Activated naive CD4-positive, alpha-beta T cell treated with anti-CD3 and anti-CD28 coated beads, Interleukin-2, amount 50 U/mL, for 24 hours (primary cell): ENCODE data around the gene ELAVL3.

ENCODE experiments used
- H3K27ac Mint-ChIP-seq: one replicate; pipeline ENCODE4 v1.8.0; 2021; ENCODE audit warnings: mild to moderate bottlenecking, mixed read lengths
- H3K27me3 Mint-ChIP-seq: one replicate; pipeline ENCODE4 v1.8.0; 2021; ENCODE audit warnings: mixed read lengths
- H3K36me3 Mint-ChIP-seq: one replicate; pipeline ENCODE4 v1.8.0; 2021; ENCODE audit warnings: mixed read lengths
- H3K4me1 Mint-ChIP-seq: one replicate; pipeline ENCODE4 v1.8.0; 2021; ENCODE audit warnings: mixed read lengths
- H3K4me3 Mint-ChIP-seq: one replicate; pipeline ENCODE4 v1.8.0; 2021; ENCODE audit warnings: mild to moderate bottlenecking, mixed read lengths
- H3K9me3 Mint-ChIP-seq: one replicate; pipeline ENCODE4 v1.8.0; 2021; ENCODE audit warnings: mixed read lengths

ELAVL3 gene

GRCh38 chr19:11480715-11481533 lies at the start of gene ELAVL3:
Gene ELAVL3 (minus strand): TSS chr19:11481046. CDS start chr19:11480608, 438 bp downstream.
- Mint-ChIP-seq H3K27ac (no peak within 1 kb of the TSS), H3K4me3 (peak within 1 kb of the TSS; percentile 76), H3K9me3 (no peaks in the 10 kb centered on the region), H3K4me1 (peaks cover 18% of the 10 kb centered on the region), H3K36me3 (peaks cover 7% of the 10 kb centered on the region), H3K27me3 (peaks cover 20% of the 10 kb centered on the region)

DNA sequence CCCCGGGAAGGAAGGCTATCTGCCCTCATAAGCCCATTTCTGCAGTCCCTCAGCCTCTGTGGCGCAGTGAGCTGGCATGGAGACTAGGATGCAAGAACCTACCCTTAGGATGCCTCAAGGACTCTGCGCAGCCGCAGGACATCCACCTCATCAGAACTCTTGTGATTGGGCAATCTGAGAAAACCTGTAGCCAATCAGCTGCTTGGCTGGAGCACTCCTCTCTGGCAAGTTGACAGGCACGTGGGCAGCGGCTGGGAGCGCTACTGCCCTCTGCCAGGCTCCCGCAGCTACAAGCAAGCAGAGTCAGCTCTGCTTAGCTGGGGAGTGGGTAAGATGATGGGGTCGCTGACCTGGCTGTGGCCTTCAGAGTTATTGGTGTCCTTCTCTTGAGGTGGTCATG lies 49.6 kb upstream of the ELAVL3 start:
- Mint-ChIP-seq H3K27ac (no peak overlapping the region), H3K4me3 (no peak overlapping the region), H3K9me3 (no peaks in the 10 kb centered on the region), H3K36me3 (peaks cover 2% of the 10 kb centered on the region), H3K27me3 (no peaks in the 10 kb centered on the region), H3K4me1 (peaks cover 35% of the 10 kb centered on the region)

- Mint-ChIP-seq H3K9me3 (no peaks in the 10 kb centered on the region), H3K4me3 (peak within 1 kb of the TSS; percentile 96), H3K4me1 (peaks cover 28% of the 10 kb centered on the region), H3K27me3 (no peaks in the 10 kb centered on the region), H3K36me3 (peaks cover 2% of the 10 kb centered on the region), H3K27ac (peak within 1 kb of the TSS; percentile 93)
These were observed 47.9 kb upstream of the ELAVL3 start, which contains the start of gene ECSIT for GRCh38 chr19:11528551-11529341. Gene ECSIT (minus strand): TSS chr19:11529134. CDS start chr19:11519170, 9,964 bp downstream.

DNA sequence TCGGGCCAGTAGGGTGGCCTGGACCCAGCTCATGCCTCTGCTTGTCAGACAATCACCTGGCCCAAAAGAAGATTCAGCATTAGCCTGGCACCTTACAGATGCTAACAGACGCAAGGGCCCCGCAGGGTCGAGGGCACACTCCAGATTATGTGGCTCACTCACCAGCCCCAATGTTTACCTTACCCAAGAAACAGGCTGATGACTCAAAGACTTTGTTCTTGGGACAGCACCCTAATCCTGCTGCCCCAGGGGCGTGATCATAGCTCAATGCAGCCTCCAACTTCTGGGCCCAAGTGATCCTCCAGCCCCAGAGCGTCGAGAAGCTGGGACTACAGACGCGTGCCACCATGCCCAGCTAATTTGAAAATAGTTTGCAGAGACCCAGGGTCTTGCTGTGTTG lies 38.3 kb upstream of the ELAVL3 start:
- no peak overlapping the region for H3K27ac Mint-ChIP-seq
- H3K36me3 Mint-ChIP-seq: peaks cover 7% of the 10 kb centered on the region
- H3K27me3 Mint-ChIP-seq: no peaks in the 10 kb centered on the region
- no peak overlapping the region for H3K4me3 Mint-ChIP-seq
- peaks cover 8% of the 10 kb centered on the region for H3K4me1 Mint-ChIP-seq
- H3K9me3 Mint-ChIP-seq: no peaks in the 10 kb centered on the region

- Mint-ChIP-seq H3K4me1 (no peaks in the 10 kb centered on the region), H3K27me3 (no peaks in the 10 kb centered on the region), H3K27ac (no peak overlapping the region), H3K4me3 (no peak overlapping the region), H3K36me3 (peaks cover 6% of the 10 kb centered on the region), H3K9me3 (no peaks in the 10 kb centered on the region)
These were observed 33.1 kb upstream of the ELAVL3 start for GRCh38 chr19:11513946-11514345.

DNA sequence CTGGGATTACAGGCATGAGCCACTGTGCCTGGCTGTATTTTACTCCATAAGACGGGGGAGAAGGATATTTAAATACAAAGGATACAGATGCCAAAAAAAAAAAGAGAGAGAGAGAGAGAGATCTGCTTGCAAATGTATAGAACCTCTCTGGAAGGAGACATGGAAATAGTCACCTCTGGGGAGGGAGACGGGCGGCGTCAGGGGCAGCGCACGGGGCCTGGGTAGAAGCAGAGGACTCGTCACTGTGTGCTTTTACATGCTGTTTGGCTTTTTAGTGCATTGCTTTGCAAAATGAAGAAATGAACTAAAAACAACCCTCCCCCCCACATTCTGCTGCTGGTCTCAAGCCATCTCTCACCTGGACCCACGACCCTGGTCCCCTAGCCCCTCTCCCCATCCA lies 29.6 kb upstream of the ELAVL3 start:
- H3K36me3 Mint-ChIP-seq: peaks cover 6% of the 10 kb centered on the region
- H3K4me3 Mint-ChIP-seq: no peak overlapping the region
- no peak overlapping the region for H3K27ac Mint-ChIP-seq
- H3K27me3 Mint-ChIP-seq: no peaks in the 10 kb centered on the region
- peaks cover 7% of the 10 kb centered on the region for H3K4me1 Mint-ChIP-seq
- no peaks in the 10 kb centered on the region for H3K9me3 Mint-ChIP-seq

DNA sequence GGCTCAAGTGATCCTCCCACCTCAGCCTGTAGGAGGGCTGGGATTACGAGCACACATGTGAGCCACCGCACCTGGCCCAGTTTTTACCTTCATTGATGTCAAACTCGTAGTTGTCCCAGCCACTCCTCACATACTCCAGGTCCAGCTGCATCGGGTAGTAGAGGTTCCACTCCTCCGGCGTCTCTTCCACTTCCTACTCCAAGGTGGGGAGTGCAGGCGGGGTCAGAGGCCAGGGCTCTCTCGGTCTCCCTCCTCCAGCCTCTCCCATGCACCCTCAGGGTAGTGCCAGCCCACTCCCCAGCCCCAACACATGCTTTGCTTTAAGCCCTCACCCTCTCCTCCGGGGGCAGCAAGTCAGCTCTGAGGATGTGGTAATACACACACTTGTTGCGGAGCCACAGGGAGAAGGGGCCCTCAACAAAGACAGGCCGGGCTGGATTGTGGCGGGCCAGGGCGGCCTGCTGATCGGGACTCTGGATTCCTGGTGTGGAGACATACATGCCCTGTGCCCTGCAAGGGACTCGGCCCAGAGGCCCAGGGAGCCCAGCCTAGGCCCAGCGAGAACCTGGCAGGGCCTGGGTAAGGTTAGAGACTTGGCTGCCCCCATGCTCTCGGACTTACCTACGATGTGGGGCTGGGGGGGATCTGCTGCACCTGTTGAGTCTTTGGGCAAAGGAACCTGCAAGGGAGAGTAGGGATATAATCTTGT lies 26.7 kb upstream of the ELAVL3 start:
- peaks cover 2% of the 10 kb centered on the region for H3K36me3 Mint-ChIP-seq
- no peak overlapping the region for H3K27ac Mint-ChIP-seq
- no peaks in the 10 kb centered on the region for H3K9me3 Mint-ChIP-seq
- peaks cover 14% of the 10 kb centered on the region for H3K4me1 Mint-ChIP-seq
- H3K27me3 Mint-ChIP-seq: no peaks in the 10 kb centered on the region
- H3K4me3 Mint-ChIP-seq: peak overlapping the region; percentile 33

DNA sequence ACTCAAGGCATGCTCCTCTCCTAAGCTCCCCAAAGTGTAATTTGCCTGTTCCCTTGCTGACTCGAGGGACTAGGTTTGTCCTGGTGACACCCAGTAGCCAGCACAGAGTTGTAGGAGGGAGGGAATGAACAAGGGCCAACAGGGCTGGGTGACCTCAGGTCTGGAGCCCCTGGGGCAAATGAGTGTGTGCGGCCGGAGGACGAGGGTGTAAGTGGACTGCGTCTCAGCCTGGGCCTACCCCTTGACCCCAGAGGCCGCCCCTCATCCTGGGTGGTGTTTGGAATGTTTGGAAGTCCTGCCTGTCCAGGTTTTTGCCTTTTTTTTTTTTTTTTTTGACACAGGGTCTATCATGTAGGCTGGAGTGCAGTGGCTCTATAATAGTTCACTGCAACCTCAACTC lies 26.1 kb upstream of the ELAVL3 start:
- peak overlapping the region; percentile 60 for H3K4me3 Mint-ChIP-seq
- no peaks in the 10 kb centered on the region for H3K27me3 Mint-ChIP-seq
- peaks cover 2% of the 10 kb centered on the region for H3K36me3 Mint-ChIP-seq
- no peaks in the 10 kb centered on the region for H3K9me3 Mint-ChIP-seq
- H3K27ac Mint-ChIP-seq: peak overlapping the region; percentile 55
- peaks cover 14% of the 10 kb centered on the region for H3K4me1 Mint-ChIP-seq

- Mint-ChIP-seq H3K36me3 (no peaks in the 10 kb centered on the region), H3K27me3 (no peaks in the 10 kb centered on the region), H3K4me1 (peaks cover 14% of the 10 kb centered on the region), H3K4me3 (peak overlapping the region; percentile 83), H3K27ac (peak overlapping the region; percentile 80), H3K9me3 (no peaks in the 10 kb centered on the region)
These were observed 25.3 kb upstream of the ELAVL3 start for GRCh38 chr19:11506101-11506555.

DNA sequence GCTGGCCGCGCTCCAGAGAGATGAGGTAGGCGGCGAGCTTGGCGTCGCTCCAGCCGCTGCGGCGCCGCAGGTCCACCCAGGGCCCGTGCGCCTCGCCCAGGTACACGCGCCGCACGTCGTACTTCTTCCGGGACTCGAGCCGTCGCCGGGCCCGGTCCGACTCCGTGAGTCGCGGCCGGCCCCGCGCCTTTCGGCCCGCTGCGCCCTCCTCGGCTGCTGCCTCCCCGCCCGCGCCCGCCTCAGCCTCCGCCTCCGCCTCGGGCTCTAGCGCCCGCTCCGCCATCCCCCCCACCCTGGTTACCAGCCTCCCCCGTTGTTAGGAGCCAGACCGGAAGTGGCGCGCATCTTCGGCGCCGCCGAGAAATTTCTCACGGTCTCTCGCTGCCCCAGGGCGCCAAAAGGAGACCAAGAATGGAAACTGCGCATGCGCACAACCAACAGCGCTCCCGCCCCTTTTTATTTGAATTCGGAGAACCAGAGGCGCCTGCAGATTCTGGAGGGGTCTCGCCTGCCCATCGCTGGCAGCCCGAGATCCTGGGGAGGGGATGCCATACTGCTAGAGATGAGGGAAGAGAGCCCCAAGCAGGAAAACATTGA lies 24.8 kb upstream of the ELAVL3 start, which contains the start of gene ZNF653:
TSS of gene ZNF653 (minus strand) at position 336 of the 597 bp plus-strand sequence. CDS start at position 283, 53 bp downstream.
- Mint-ChIP-seq H3K36me3 (no peaks in the 10 kb centered on the region), H3K27me3 (no peaks in the 10 kb centered on the region), H3K4me3 (peak within 1 kb of the TSS; percentile 86), H3K27ac (peak within 1 kb of the TSS; percentile 84), H3K9me3 (no peaks in the 10 kb centered on the region), H3K4me1 (peaks cover 14% of the 10 kb centered on the region)

GRCh38 chr19:11505032-11505503 lies 24.2 kb upstream of the ELAVL3 start:
- no peaks in the 10 kb centered on the region for H3K27me3 Mint-ChIP-seq
- H3K9me3 Mint-ChIP-seq: no peaks in the 10 kb centered on the region
- no peaks in the 10 kb centered on the region for H3K36me3 Mint-ChIP-seq
- peak overlapping the region; percentile 82 for H3K27ac Mint-ChIP-seq
- peak overlapping the region; percentile 86 for H3K4me3 Mint-ChIP-seq
- H3K4me1 Mint-ChIP-seq: peaks cover 14% of the 10 kb centered on the region

GRCh38 chr19:11504502-11505031 lies 23.7 kb upstream of the ELAVL3 start:
- Mint-ChIP-seq H3K9me3 (no peaks in the 10 kb centered on the region), H3K4me3 (peak overlapping the region; percentile 86), H3K36me3 (no peaks in the 10 kb centered on the region), H3K4me1 (peaks cover 14% of the 10 kb centered on the region), H3K27me3 (no peaks in the 10 kb centered on the region), H3K27ac (peak overlapping the region; percentile 82)

GRCh38 chr19:11499890-11500420 lies 19.1 kb upstream of the ELAVL3 start:
- Mint-ChIP-seq H3K4me3 (no peak overlapping the region), H3K27me3 (no peaks in the 10 kb centered on the region), H3K9me3 (no peaks in the 10 kb centered on the region), H3K27ac (no peak overlapping the region), H3K36me3 (peaks cover 5% of the 10 kb centered on the region), H3K4me1 (peaks cover 6% of the 10 kb centered on the region)

GRCh38 chr19:11499220-11499726 lies 18.4 kb upstream of the ELAVL3 start:
- no peak overlapping the region for H3K27ac Mint-ChIP-seq
- peaks cover 5% of the 10 kb centered on the region for H3K36me3 Mint-ChIP-seq
- no peaks in the 10 kb centered on the region for H3K27me3 Mint-ChIP-seq

More at GRCh38 chr19:11499220-11499726, 18.4 kb upstream of the ELAVL3 start:
- Mint-ChIP-seq H3K9me3 (no peaks in the 10 kb centered on the region), H3K4me3 (no peak overlapping the region), H3K4me1 (no peaks in the 10 kb centered on the region)
